Measurements from ENCODE around the gene PANX3.
A peak's percentile ranks its signal among the peaks of the same experiment; 100 is the strongest.

PANX3 gene

GRCh38 chr11:124618863-124619262, 7.6 kb downstream of the PANX3 start:
- DNase-seq = no peak

- DNase-seq = peak; percentile 83
Measured at GRCh38 chr11:124622531-124623451, 11.6 kb downstream of the PANX3 start, which contains the start of gene TBRG1. TBRG1 (plus strand) TSS chr11:124622864; CDS start chr11:124623084, 220 bp downstream.

GRCh38 chr11:124623861-124624525, 12.8 kb downstream of the PANX3 start:
- no peak for DNase-seq

- DNase-seq = no peak
Measured at GRCh38 chr11:124625504-124626168, 14.4 kb downstream of the PANX3 start.

GRCh38 chr11:124627546-124627945, 16.3 kb downstream of the PANX3 start:
- no peak for DNase-seq

GRCh38 chr11:124629961-124630360, 18.7 kb downstream of the PANX3 start:
- no peak for DNase-seq

GRCh38 chr11:124633355-124633754, 22.1 kb downstream of the PANX3 start:
- DNase-seq = no peak

GRCh38 chr11:124635932-124636331, 24.7 kb downstream of the PANX3 start:
- DNase-seq = no peak

- no peak for DNase-seq
Measured at GRCh38 chr11:124638500-124638899, 27.3 kb downstream of the PANX3 start.

- no peak for DNase-seq
Measured at GRCh38 chr11:124639186-124639585, 28.0 kb downstream of the PANX3 start.

- no peak for DNase-seq
Measured at GRCh38 chr11:124640666-124641065, 29.4 kb downstream of the PANX3 start.

- DNase-seq = no peak
Measured at GRCh38 chr11:124642628-124643027, 31.4 kb downstream of the PANX3 start.

- DNase-seq = no peak
Measured at GRCh38 chr11:124643042-124643604, 31.9 kb downstream of the PANX3 start.

GRCh38 chr11:124643605-124644425, 32.6 kb downstream of the PANX3 start:
- no peak for DNase-seq

- peak; percentile 11 for DNase-seq
Measured at GRCh38 chr11:124644426-124645280, 33.4 kb downstream of the PANX3 start.

- DNase-seq = no peak
Measured at GRCh38 chr11:124646148-124646547, 34.9 kb downstream of the PANX3 start.

GRCh38 chr11:124648610-124649009, 37.4 kb downstream of the PANX3 start:
- no peak for DNase-seq

- DNase-seq = no peak
Measured at GRCh38 chr11:124656774-124657630, 45.8 kb downstream of the PANX3 start.

- no peak for DNase-seq
Measured at GRCh38 chr11:124657904-124658303, 46.7 kb downstream of the PANX3 start.

- no peak for DNase-seq
Measured at GRCh38 chr11:124658501-124658900, 47.3 kb downstream of the PANX3 start.

All from KG1 (cell line).